GM18505 (cell line): ENCODE data around the gene CSF1R.

Experiments
- ATAC-seq: cut with Tn5 transposase; IDR thresholded peaks from one replicate; pipeline ENCODE4 v1.9.1; 2021; ENCODE audit not compliant: unreplicated experiment
- POLR2A ChIP-seq: IDR thresholded peaks from 4 replicates; pipeline ENCODE4 v1.6.1; 2011; ENCODE audit warnings: borderline replicate concordance; ENCODE audit not compliant: insufficient read depth, insufficient read length; ENCODE audit errors: extremely low read depth

The CSF1R gene

DNA sequence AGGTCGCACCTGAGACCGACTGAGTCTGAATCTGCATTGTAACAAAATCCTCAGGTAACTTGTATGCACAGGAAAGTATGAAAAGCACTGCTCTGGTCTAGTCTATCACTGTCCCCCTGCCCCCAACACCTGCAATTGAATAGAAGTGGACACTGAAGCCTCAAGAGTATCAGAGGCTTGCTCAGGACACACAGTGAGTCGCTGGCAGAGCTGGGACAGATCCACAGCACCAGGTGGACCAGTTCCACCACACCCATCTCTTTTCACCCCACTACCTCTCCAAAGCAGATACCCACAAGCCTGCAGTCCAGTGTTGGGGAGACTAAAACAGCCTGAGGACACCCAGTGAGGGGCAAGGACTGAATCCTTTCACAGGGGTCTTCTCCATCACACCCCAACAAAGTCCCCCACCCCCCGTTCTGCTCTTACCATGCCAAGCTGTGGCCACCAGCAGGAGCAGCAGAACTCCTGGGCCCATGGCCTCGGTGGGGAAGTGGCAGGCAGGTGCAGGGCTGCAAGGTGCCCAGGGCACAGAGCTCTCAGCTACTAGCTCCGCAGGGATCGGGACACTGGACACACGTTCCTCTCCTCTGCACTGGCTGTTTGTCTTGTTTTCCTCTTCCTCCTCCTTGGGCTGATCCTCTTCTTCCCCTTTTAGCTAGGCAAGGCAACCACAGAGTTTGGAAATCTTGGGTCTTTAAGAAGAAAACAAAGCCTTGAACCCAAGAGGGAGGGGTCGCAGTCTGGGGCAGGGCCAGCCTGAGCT is at the start of gene CSF1R:
Gene CSF1R, minus strand, starts transcription at position 605 of the 766 bp plus-strand sequence. Its CDS starts 127 bp downstream, at position 478.
- ATAC-seq: no peak
- no peak for TF ChIP-seq POLR2A

DNA sequence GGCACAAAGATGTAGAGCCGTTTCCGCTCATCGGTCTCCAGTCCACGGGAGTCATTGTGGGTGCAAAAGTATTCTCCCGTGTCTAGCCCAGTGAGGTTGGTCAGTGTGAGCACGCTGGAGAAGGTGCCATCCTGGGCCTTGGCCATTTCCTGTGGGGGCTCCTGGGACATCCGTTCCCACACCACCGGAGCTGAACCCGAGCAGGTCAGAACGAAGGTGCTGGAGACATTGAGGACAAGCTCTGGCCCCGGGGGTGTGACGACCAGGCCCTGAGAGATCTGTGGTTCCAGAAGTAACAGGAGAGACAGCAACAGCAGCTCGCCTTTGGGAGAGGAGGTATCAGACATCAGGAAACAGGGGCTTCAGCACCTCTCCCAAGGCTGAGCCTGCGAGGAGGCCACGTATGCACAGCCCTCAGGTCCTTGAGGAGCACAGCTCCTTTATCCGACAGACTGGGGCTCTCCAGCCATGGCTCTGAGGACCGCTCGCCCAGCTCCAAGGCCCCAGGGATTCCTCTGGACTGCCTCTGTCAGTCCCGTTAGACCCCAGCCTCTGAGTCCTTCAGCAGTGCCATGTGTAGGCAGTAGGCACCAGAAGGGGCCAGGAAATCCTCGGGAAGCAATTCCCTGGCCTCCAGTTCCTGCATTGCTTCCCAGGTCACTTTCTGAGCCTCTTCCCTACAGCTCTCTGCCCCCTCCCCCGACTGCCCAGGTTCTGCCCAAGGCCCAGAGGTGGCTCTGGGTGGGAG is 49.4 kb upstream of the CSF1R start:
- no peak for TF ChIP-seq POLR2A
- no peak for ATAC-seq

DNA sequence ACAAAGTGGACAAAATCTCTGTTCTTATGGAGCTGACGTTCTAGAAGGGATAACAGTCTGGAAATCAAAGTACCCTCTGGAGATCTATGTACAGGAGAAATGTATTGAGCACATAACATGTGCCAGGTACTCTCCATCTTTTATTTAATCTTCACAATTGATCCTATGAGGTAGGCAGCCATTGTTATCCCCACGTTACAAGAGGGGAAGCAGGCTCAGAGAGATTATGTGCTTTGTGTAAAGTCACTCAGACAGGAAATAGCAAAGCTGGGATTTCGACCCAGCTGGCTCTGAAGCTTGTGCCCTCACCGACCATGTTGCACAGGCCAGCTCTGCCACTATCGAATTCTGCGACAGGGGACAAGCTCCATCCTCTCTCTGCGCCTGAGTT is 47.8 kb upstream of the CSF1R start:
- no peak for TF ChIP-seq POLR2A
- ATAC-seq: no peak

DNA sequence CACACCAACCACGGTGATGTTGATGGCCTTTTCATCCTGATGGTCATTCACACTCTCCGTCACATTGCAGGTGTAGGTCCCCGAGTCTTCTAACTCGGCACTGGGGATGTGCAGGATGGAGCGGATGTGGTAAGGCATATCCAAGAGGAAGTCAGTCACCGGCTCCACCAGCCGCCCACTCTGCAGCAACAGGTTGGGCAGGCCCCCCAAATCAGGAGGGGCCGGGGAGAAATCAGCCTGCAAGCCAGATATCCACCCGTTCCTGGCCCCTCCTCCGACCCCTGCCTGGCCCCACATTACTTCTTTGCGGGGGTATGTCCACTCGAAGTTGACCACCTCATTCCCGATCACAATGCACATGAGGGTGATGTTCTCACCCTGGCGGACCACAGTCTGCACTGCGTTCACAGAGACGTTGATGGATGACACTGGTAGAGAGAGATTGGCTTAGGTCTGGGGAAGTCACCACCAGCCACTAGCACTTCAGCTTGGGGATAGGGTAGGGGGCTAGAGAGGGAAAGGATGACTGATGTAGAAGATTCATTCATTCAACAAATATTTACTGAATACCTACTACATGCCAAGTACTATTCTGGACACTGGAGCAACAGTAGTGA is 47.3 kb upstream of the CSF1R start:
- ATAC-seq: no peak
- no peak for TF ChIP-seq POLR2A

DNA sequence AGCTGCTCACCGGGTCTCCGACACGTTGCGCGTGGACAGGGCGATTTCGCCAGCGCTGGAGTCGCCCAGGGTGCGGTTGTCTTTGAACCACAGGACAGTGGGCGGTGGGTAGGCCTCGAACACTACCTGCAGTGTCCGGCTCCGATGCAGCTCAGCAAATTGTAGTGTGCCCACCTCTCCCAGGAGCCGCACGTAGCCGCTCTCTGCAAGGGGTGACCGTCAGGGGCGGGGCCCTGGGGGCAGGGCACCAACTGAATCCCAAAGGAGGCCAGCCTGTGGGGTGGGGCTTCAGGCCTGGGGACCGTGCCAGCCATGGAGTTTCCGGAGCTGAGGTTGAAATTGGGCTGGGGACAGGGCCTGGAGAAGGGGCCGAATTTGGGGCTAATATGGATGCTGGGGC is 46.4 kb upstream of the CSF1R start:
- no peak for TF ChIP-seq POLR2A
- no peak for ATAC-seq

DNA sequence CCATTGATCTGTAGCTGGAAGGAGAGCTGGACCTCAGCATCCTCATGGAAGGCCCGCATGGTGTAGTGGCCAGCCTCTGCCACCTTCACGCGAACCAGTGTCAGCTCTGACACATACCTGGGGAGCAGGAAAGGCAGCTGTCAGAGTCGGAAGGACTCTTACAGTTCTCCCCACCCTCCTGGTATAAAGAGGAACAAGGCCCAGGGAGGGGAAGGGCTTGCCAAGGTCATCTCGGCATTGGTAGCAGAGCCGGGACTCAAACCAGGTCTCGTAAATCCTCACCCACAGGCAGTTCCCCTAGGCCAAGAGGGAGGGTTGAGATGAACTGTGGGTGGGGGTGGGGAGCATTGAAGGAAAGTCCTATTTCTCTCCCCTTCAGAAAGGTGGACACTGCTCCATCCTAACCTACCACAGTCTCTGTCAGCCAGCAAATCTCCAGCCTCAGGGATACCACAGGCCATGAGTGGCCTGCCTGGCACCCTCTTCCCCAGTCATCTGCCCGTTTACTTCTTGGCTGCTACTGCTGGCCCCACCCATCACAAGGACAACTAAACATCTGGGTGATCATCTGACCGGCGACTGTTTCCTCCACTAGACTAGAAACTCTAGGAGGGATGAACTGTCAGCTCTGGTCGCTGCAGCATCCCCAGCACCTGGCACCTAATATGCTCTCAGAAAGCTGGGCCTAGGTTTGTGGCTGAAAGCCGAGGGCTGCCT is 45.8 kb upstream of the CSF1R start:
- TF ChIP-seq POLR2A: no peak
- no peak for ATAC-seq

DNA sequence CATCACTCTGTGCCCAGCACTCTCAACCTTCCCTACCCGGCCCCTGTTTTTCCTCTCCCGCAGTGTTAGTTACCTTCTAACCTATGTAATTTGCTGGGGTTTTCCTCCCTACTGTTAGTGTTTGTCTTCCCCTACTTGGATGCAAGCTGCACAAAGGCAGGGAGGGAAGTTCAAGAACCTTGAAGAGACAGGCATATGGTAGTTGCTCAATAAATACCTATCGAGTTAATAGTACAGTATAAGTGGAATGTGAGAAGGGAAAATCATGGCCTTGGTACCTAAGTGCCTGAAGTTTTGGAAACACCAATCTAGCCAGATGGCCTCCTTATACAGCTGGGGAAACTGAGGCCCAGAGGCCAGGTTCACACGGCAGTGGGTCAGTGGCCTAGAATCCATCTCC is 45.1 kb upstream of the CSF1R start:
- TF ChIP-seq POLR2A: no peak
- no peak for ATAC-seq

DNA sequence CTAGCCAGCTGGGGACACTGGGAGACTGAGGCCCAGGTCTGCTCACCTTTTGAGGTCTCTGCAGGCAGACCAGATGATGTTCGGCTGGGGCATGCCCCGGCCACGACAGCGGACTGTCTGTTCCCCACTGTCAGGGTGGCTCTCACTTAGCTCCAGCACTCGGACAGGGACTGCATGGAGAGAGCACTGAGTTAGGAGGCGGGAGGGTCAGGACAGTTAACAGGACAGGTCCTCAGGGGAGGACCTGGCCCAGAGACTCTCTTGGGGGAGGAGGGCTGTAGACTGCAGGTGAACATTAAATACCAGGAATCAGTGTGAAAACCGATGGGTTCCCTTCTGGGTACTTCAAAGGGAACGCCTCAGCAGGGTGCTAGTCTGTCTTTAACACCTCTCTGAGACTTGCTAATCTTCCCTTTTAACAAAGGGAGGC is 44.2 kb upstream of the CSF1R start:
- no peak for TF ChIP-seq POLR2A
- ATAC-seq: no peak

DNA sequence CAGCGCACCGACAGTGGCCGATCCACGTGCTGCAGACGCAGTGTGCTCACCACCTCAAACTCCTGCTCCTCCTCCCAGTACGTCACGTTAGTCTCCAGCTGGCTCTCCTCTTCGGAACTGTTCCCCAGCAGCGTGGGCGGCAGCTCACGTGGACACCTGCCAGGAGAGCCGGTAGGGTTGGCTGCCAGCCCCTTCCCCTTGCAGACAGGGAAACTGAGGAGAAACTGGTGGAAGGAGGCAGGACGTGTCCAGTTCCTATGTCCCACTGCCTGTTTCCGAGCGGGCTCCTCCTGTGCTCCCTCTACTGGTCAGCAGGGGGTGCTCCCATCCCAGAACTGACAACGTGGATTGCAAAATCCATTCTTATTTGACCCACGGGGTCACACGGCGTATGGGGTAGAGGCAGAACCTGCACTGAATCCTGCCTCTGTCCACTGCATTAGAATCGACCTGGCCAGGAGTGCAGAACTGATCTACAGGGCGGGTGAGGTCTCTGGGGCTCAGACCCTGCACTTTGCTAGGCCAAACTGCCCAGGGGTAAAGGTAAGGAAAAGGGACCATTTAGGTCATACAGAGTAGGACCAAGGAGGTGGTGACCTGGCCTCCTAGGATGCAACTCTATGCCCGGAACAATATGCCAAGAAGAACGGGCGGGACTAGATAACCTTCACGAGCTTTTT is 43.6 kb upstream of the CSF1R start:
- ATAC-seq: no peak
- no peak for TF ChIP-seq POLR2A

DNA sequence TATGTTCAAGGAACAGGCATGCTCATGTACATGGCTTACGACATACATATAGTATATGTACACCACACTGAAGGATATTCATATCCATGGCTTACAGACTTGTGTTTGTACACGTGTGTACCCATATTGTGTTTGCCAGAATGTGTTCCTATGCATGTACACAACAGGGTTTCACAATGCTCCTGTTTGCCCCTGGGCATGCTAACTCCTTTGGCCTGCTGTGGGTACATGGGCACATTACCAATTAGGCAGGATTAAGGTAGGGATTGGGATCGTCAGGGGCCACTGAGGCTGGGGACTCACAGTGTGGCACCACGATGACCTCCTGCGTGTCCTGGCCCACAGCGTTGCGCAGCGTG is 43.1 kb upstream of the CSF1R start:
- ATAC-seq: no peak
- TF ChIP-seq POLR2A: no peak

DNA sequence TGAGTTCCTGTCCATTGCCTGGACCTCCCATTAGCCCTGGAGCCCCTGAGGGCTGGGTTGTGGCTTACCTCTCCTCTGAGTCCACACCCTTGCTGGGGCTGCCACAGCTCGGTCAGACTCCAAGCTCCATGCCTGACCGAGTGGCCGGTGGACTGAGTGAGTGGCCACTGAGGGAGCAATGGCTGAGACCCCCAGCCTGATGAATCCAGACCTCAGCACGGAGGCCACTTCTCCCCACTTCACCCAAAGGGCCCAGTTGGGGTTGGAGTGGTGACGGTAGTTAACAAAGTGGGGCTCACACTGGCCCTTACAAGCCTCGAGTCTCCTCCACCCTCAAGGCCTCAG is 40.5 kb upstream of the CSF1R start:
- no peak for ATAC-seq
- no peak for TF ChIP-seq POLR2A

DNA sequence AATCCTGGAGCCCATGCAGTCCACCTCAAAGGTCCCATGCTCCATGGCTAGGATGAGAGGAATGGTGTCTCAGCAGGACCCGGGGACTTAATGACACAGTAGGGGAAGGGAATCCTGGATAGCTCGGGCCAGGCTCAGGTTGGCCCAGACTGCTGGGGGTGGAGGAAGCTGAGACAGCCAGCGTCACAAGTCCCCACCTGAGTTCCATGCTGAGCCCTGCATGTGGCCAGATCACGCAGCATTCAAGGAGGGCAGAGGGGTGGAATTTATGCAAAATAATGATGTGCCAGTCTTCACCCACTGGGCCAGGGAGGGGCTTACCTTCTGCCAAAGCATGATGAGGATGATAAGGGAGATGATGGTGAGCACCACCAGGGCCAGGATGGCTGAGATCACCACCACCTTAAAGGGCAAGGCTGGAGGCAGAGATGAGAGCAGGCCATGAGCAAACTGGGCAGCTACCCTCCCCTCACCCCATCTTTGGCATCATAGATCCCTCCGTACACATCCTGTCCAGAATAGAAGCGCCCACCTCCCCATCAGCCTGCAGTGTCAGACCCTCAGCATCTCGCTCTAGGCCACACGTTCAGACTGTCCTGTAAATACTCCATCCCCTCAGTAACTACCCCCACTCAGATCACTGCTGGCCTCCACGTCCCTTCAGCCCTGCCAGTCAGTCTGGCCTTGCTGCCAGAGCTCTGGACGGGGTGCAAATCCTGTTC is 40.0 kb upstream of the CSF1R start:
- no peak for TF ChIP-seq POLR2A
- ATAC-seq: no peak
